Measurements from ENCODE around the gene PPP1R18.
"Not testable (repeated sequence)": the region's sequence is repeated elsewhere in the genome, so short reads cannot be mapped to it uniquely, and the experiment has no call there.

Gene PPP1R18

GRCh38 chr6:30723843-30724741, 37.6 kb upstream of the PPP1R18 start:
- not testable (repeated sequence) for DNase-seq (ENCODE audit: low read depth)

DNA sequence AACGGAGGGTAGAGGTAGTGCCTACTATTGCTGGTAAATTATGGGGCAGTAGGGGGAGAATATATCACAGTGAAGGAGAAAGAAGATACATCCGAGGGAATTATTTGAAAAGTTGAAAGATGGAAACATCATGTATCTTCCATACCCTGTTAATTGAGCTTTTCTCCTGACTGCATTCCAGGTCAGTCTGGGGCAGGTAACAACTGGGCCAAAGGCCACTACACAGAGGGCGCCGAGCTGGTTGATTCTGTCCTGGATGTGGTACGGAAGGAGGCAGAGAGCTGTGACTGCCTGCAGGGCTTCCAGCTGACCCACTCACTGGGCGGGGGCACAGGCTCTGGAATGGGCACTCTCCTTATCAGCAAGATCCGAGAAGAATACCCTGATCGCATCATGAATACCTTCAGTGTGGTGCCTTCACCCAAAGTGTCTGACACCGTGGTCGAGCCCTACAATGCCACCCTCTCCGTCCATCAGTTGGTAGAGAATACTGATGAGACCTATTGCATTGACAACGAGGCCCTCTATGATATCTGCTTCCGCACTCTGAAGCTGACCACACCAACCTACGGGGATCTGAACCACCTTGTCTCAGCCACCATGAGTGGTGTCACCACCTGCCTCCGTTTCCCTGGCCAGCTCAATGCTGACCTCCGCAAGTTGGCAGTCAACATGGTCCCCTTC, 36.9 kb upstream of the PPP1R18 start:
- peak overlapping the region; percentile 99 for H3K4me3 ChIP-seq (ENCODE audit: low read length)
- H3K9ac ChIP-seq (ENCODE audit: low read length) = peak overlapping the region; percentile 98
- DNase-seq (ENCODE audit: low read depth); H3K27me3 ChIP-seq (replicated peaks; ENCODE audit: control insufficient read depth, insufficient read depth, low read length); H3K9me3 ChIP-seq (ENCODE audit: control insufficient read depth, low read length): not testable (repeated sequence)
- peaks cover 60% of the 10 kb centered on the region for H3K4me1 ChIP-seq (ENCODE audit: control insufficient read depth, insufficient read depth, low read length)
- H3K36me3 ChIP-seq (ENCODE audit: control insufficient read depth, insufficient read depth, low read length, severe bottlenecking) = peaks cover 46% of the 10 kb centered on the region

More at GRCh38 chr6:30723843-30724741, 37.6 kb upstream of the PPP1R18 start:
- peaks cover 57% of the 10 kb centered on the region for H3K4me1 ChIP-seq (ENCODE audit: control insufficient read depth, insufficient read depth, low read length)
- H3K4me3 ChIP-seq (ENCODE audit: low read length) = peak overlapping the region; percentile 29
- H3K9me3 ChIP-seq (ENCODE audit: control insufficient read depth, low read length); H3K27me3 ChIP-seq (replicated peaks; ENCODE audit: control insufficient read depth, insufficient read depth, low read length): not testable (repeated sequence)
- H3K36me3 ChIP-seq (ENCODE audit: control insufficient read depth, insufficient read depth, low read length, severe bottlenecking) = peaks cover 49% of the 10 kb centered on the region
- H3K9ac ChIP-seq (ENCODE audit: low read length) = peak overlapping the region; percentile 62

DNA sequence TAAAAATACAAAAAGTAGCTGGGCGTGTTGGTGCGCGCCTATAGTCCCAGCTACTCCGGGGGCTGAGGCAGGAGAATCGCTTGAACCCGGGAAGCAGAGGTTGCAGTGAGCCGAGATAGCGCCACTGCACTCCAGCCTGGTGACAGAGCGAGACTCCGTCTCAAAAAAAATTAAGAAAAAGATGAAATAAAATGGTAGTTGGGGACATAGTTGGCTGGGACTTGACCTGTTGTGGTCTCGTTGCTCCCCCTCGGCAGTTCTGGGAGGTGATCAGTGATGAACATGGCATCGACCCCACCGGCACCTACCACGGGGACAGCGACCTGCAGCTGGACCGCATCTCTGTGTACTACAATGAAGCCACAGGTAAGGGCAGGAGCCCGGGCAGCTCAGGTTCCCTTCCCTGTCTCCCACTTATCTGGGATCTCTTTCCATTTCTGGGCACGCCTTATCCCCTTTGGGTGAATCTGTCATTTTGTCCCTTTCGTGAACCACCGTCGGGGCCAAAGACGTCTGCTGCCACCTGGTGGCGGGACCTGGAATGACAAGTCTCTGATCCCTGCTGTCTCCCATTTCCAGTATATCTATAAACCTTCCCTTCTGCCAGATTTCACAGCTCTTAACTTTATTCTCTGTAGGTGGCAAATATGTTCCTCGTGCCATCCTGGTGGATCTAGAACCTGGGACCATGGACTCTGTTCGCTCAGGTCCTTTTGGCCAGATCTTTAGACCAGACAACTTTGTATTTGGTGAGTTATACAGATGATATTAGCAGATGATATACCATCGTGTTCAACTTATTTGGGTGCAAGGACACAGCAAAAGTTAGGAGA, 36.1 kb upstream of the PPP1R18 start:
- no peaks in the 10 kb centered on the region for H3K9me3 ChIP-seq (ENCODE audit: control insufficient read depth, low read length)
- peaks cover 43% of the 10 kb centered on the region for H3K36me3 ChIP-seq (ENCODE audit: control insufficient read depth, insufficient read depth, low read length, severe bottlenecking)
- peak overlapping the region; percentile 98 for H3K9ac ChIP-seq (ENCODE audit: low read length)
- H3K4me1 ChIP-seq (ENCODE audit: control insufficient read depth, insufficient read depth, low read length) = peaks cover 52% of the 10 kb centered on the region
- H3K4me3 ChIP-seq (ENCODE audit: low read length) = peak overlapping the region; percentile 99
- peak; percentile 86 for DNase-seq (ENCODE audit: low read depth)
- no peaks in the 10 kb centered on the region for H3K27me3 ChIP-seq (replicated peaks; ENCODE audit: control insufficient read depth, insufficient read depth, low read length)

- peak overlapping the region; percentile 98 for H3K9ac ChIP-seq (ENCODE audit: low read length)
- H3K4me1 ChIP-seq (ENCODE audit: control insufficient read depth, insufficient read depth, low read length) = peaks cover 46% of the 10 kb centered on the region
- not testable (repeated sequence) for H3K27me3 ChIP-seq (replicated peaks; ENCODE audit: control insufficient read depth, insufficient read depth, low read length); H3K9me3 ChIP-seq (ENCODE audit: control insufficient read depth, low read length)
- peaks cover 40% of the 10 kb centered on the region for H3K36me3 ChIP-seq (ENCODE audit: control insufficient read depth, insufficient read depth, low read length, severe bottlenecking)
- H3K4me3 ChIP-seq (ENCODE audit: low read length) = peak overlapping the region; percentile 99
- DNase-seq (ENCODE audit: low read depth) = peak; percentile 62
Measured at GRCh38 chr6:30722025-30722279, 35.5 kb upstream of the PPP1R18 start.

GRCh38 chr6:30721198-30722024, 35.0 kb upstream of the PPP1R18 start:
- peak; percentile 98 for DNase-seq (ENCODE audit: low read depth)
- H3K9ac ChIP-seq (ENCODE audit: low read length) = peak overlapping the region; percentile 100
- H3K9me3 ChIP-seq (ENCODE audit: control insufficient read depth, low read length) = no peaks in the 10 kb centered on the region

GRCh38 chr6:30720738-30721197, 34.3 kb upstream of the PPP1R18 start:
- DNase-seq (ENCODE audit: low read depth) = peak; percentile 64

More at GRCh38 chr6:30721198-30722024, 35.0 kb upstream of the PPP1R18 start:
- Histone ChIP-seq H3K36me3 (ENCODE audit: control insufficient read depth, insufficient read depth, low read length, severe bottlenecking) (peaks cover 37% of the 10 kb centered on the region), H3K27me3 (replicated peaks; ENCODE audit: control insufficient read depth, insufficient read depth, low read length) (no peaks in the 10 kb centered on the region), H3K4me3 (ENCODE audit: low read length) (peak overlapping the region; percentile 99), H3K4me1 (ENCODE audit: control insufficient read depth, insufficient read depth, low read length) (peaks cover 48% of the 10 kb centered on the region)

DNA sequence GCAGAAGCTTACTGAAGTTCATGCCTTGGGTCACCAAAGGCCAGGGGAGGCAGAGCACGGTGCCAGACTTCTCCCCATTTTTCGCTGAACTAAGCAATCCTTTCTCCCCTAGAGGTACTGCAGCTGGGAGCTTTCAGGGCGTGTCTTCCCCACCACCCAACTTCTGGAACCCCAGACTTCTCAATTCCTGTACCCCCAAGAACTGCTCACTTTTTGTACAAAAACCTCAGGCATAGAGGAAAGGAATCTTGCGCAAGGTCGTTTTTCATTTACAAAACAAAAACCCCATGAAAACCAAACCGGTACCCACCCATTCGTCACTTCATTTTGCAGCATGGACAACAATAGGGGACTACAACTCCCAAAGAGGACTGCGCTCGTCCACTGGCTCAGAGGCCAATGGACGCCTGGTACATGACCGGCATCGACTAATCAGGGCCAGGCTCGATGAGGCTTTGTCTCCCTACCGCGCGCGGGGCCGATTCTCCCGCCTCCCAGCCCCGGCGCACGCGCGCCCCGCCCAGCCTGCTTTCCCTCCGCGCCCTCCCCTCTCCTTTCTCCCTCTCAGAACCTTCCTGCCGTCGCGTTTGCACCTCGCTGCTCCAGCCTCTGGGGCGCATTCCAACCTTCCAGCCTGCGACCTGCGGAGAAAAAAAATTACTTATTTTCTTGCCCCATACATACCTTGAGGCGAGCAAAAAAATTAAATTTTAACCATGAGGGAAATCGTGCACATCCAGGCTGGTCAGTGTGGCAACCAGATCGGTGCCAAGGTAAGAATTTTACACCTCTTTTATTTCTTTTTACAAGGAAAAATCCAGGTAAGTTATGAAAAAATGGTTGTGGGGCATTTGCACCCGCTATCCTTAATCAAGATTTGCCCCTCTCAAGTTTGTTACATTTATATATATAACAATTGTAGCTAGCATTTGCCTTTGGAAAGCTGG, 33.6 kb upstream of the PPP1R18 start, which contains the start of gene TUBB:
TUBB (plus strand) TSS at position 562 of the 947 bp plus-strand sequence; CDS start at position 717, 155 bp downstream.
- Histone ChIP-seq H3K4me1 (ENCODE audit: control insufficient read depth, insufficient read depth, low read length) (peaks cover 42% of the 10 kb centered on the region), H3K9ac (ENCODE audit: low read length) (peak within 1 kb of the TSS; percentile 100), H3K36me3 (ENCODE audit: control insufficient read depth, insufficient read depth, low read length, severe bottlenecking) (peaks cover 27% of the 10 kb centered on the region), H3K9me3 (ENCODE audit: control insufficient read depth, low read length) (no peaks in the 10 kb centered on the region), H3K4me3 (ENCODE audit: low read length) (peak within 1 kb of the TSS; percentile 99), H3K27me3 (replicated peaks; ENCODE audit: control insufficient read depth, insufficient read depth, low read length) (no peaks in the 10 kb centered on the region)
- DNase-seq (ENCODE audit: low read depth) = peak; percentile 99

More at GRCh38 chr6:30720738-30721197, 34.3 kb upstream of the PPP1R18 start:
- Histone ChIP-seq H3K4me1 (ENCODE audit: control insufficient read depth, insufficient read depth, low read length) (peaks cover 48% of the 10 kb centered on the region), H3K9ac (ENCODE audit: low read length) (peak overlapping the region; percentile 100), H3K27me3 (replicated peaks; ENCODE audit: control insufficient read depth, insufficient read depth, low read length) (no peaks in the 10 kb centered on the region), H3K9me3 (ENCODE audit: control insufficient read depth, low read length) (no peaks in the 10 kb centered on the region), H3K4me3 (ENCODE audit: low read length) (peak overlapping the region; percentile 99), H3K36me3 (ENCODE audit: control insufficient read depth, insufficient read depth, low read length, severe bottlenecking) (peaks cover 34% of the 10 kb centered on the region)

DNA sequence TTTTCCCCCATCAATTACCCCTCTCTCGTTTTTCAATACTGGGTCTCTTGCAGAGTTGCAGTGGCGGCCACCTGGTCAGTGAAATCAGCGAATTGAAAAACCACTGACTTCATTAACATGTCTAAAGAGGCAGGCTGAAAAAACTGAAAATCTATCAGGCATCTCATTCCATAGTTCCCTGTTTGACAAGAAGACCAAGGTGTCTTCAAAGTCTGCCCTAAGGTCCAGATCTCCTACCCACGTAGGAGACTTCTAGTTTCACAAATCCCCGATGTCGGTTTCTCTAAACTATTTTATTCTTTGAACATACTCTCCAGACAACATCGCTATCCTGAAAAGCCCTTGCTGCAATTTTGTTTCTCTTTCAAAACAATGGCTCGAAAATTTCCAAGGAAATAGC, 32.9 kb upstream of the PPP1R18 start:
- H3K4me1 ChIP-seq (ENCODE audit: control insufficient read depth, insufficient read depth, low read length) = peaks cover 37% of the 10 kb centered on the region

DNA sequence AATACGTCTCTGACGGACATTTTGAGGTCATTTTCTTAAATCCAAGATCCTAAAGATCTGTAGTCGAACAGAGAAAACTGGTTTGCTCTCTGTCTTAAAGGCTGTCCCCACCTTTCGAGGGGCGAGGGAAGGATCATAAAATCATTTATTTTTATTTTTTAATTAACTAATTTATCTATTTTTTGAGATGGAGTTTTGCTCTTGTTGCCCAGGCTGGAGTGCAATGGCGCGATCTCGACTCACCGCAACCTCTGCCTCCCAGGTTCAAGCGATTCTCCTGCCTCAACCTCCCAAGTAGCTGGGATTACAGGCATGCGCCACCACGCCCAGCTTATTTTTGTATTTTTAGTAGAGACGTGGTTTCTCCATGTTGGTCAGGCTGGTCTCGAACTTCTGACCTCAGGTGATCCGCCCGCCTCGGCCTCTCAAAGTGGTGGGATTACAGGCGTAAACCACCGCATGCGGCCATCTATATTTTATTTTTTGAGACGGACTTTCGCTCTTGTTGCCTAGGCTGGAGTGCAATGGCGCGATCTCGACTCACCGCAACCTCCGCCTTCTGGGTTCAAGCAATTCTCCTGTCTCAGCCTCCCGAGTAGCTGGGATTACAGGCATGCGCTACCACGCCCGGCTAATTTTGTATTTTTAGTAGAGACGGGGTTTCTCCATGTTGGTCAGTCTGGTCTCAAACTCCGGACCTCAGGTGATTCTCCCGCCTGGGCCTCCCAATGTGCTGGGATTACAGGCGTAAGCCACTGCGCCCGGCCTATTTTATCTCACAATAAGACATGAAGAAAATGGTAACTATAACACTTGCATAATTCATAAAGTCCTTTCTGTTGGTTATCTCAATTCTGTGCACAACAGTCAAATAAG, 31.6 kb upstream of the PPP1R18 start:
- not testable (repeated sequence) for H3K9me3 ChIP-seq (ENCODE audit: control insufficient read depth, low read length); H3K27me3 ChIP-seq (replicated peaks; ENCODE audit: control insufficient read depth, insufficient read depth, low read length); DNase-seq (ENCODE audit: low read depth)
- Histone ChIP-seq H3K36me3 (ENCODE audit: control insufficient read depth, insufficient read depth, low read length, severe bottlenecking) (peaks cover 16% of the 10 kb centered on the region), H3K4me3 (ENCODE audit: low read length) (peak overlapping the region; percentile 74), H3K4me1 (ENCODE audit: control insufficient read depth, insufficient read depth, low read length) (peaks cover 26% of the 10 kb centered on the region), H3K9ac (ENCODE audit: low read length) (peak overlapping the region; percentile 83)

More for the DNA sequence above, 32.9 kb upstream of the PPP1R18 start:
- no peak for DNase-seq (ENCODE audit: low read depth)
- Histone ChIP-seq H3K4me3 (ENCODE audit: low read length) (peak overlapping the region; percentile 99), H3K27me3 (replicated peaks; ENCODE audit: control insufficient read depth, insufficient read depth, low read length) (no peaks in the 10 kb centered on the region), H3K36me3 (ENCODE audit: control insufficient read depth, insufficient read depth, low read length, severe bottlenecking) (peaks cover 20% of the 10 kb centered on the region), H3K9ac (ENCODE audit: low read length) (peak overlapping the region; percentile 100), H3K9me3 (ENCODE audit: control insufficient read depth, low read length) (no peaks in the 10 kb centered on the region)

Measured in adipocyte (in vitro differentiated cells).